HG03103 (cell line): Measurements from ENCODE around the gene MSI2.
A peak's percentile ranks its signal among the peaks of the same experiment; 100 is the strongest.

Experiments used
- ATAC-seq: cut with Tn5 transposase; IDR thresholded peaks from one replicate; pipeline ENCODE4 v1.9.1; 2021; ENCODE audit warnings: low read depth; ENCODE audit not compliant: unreplicated experiment

MSI2 gene

GRCh38 chr17:57269052-57269451 is 12.7 kb downstream of the MSI2 start:
- ATAC-seq = no peak

- no peak for ATAC-seq
These were observed 13.4 kb downstream of the MSI2 start for GRCh38 chr17:57269598-57270255.

GRCh38 chr17:57270801-57271245 is 14.5 kb downstream of the MSI2 start:
- no peak for ATAC-seq

- ATAC-seq = no peak
These were observed 15.5 kb downstream of the MSI2 start for GRCh38 chr17:57271821-57272220.

GRCh38 chr17:57273490-57273889 is 17.2 kb downstream of the MSI2 start:
- ATAC-seq = no peak

GRCh38 chr17:57274162-57274561 is 17.8 kb downstream of the MSI2 start:
- ATAC-seq = no peak

- ATAC-seq = no peak
These were observed 18.9 kb downstream of the MSI2 start for GRCh38 chr17:57275071-57275764.

GRCh38 chr17:57276621-57277020 is 20.3 kb downstream of the MSI2 start:
- no peak for ATAC-seq

GRCh38 chr17:57277923-57278604 is 21.7 kb downstream of the MSI2 start:
- no peak for ATAC-seq

- ATAC-seq = no peak
These were observed 22.5 kb downstream of the MSI2 start for GRCh38 chr17:57278740-57279387.

GRCh38 chr17:57279432-57279831 is 23.1 kb downstream of the MSI2 start:
- ATAC-seq = no peak

- ATAC-seq = no peak
These were observed 25.6 kb downstream of the MSI2 start for GRCh38 chr17:57281887-57282286.

- ATAC-seq = no peak
These were observed 26.0 kb downstream of the MSI2 start for GRCh38 chr17:57282296-57282695.

- ATAC-seq = no peak
These were observed 27.1 kb downstream of the MSI2 start for GRCh38 chr17:57283203-57283971.

- ATAC-seq = no peak
These were observed 28.3 kb downstream of the MSI2 start for GRCh38 chr17:57284583-57284982.

- peak; percentile 62 for ATAC-seq
These were observed 28.8 kb downstream of the MSI2 start for GRCh38 chr17:57284984-57285646.

- no peak for ATAC-seq
These were observed 29.4 kb downstream of the MSI2 start for GRCh38 chr17:57285701-57286100.

- ATAC-seq = no peak
These were observed 30.2 kb downstream of the MSI2 start for GRCh38 chr17:57286399-57287105.

GRCh38 chr17:57288040-57288772 is 31.9 kb downstream of the MSI2 start:
- no peak for ATAC-seq
